Mononuclear cell (primary cell): Measurements from ENCODE around the gene CFAP206. TPM values are rescaled to one million over a fixed set of nuclear protein-coding genes. Genes with fewer than 3 reads are reported as not detected.

Source experiments
- H3K27me3 ChIP-seq: 2 replicates; pipeline ENCODE4 v1.6.0; 2011; ENCODE audit warnings: low read length, control low read depth; ENCODE audit not compliant: insufficient read depth
- H3K4me1 ChIP-seq: 2 replicates; pipeline ENCODE4 v1.5.1; 2011; ENCODE audit warnings: mild to moderate bottlenecking, low read length, control low read depth; ENCODE audit not compliant: insufficient read depth
- H3K4me3 ChIP-seq: 2 replicates; pipeline ENCODE4 v1.5.1; 2011; ENCODE audit warnings: mild to moderate bottlenecking, low read length, moderate library complexity
- H3K9me3 ChIP-seq: 2 replicates; pipeline ENCODE4 v1.5.1; 2011; ENCODE audit warnings: low read depth, mild to moderate bottlenecking, control low read depth, low read length
- total RNA-seq: library from RNA; depleted of rRNA; stranded (reverse); fragments of >200 nt; gene quantifications from one replicate; pipeline ENCODE4 v1.2.3, GENCODE V29; 2012

CFAP206 gene
- total RNA-seq, 1 donor = not detected

GRCh38 chr6:87396595-87397392, 11.0 kb upstream of the CFAP206 start:
- Histone ChIP-seq H3K9me3 (no peaks in the 10 kb centered on the region), H3K27me3 (no peaks in the 10 kb centered on the region), H3K4me1 (no peaks in the 10 kb centered on the region), H3K4me3 (no peak overlapping the region)

- no peak overlapping the region for H3K4me3 ChIP-seq
- no peaks in the 10 kb centered on the region for H3K4me1 ChIP-seq
Measured at GRCh38 chr6:87397656-87398055, 10.1 kb upstream of the CFAP206 start.

GRCh38 chr6:87401832-87402231, 5.9 kb upstream of the CFAP206 start:
- Histone ChIP-seq H3K9me3 (no peaks in the 10 kb centered on the region), H3K4me1 (no peaks in the 10 kb centered on the region), H3K27me3 (peaks cover 4% of the 10 kb centered on the region), H3K4me3 (no peak overlapping the region)

More at GRCh38 chr6:87397656-87398055, 10.1 kb upstream of the CFAP206 start:
- Histone ChIP-seq H3K9me3 (no peaks in the 10 kb centered on the region), H3K27me3 (no peaks in the 10 kb centered on the region)

- no peaks in the 10 kb centered on the region for H3K9me3 ChIP-seq
- peaks cover 10% of the 10 kb centered on the region for H3K27me3 ChIP-seq
- H3K4me3 ChIP-seq = peak overlapping the region; percentile 70
- peaks cover 12% of the 10 kb centered on the region for H3K4me1 ChIP-seq
Measured at GRCh38 chr6:87407561-87407900, 241 bp upstream of the CFAP206 start.

GRCh38 chr6:87408721-87409155, 966 bp downstream of the CFAP206 start:
- no peaks in the 10 kb centered on the region for H3K9me3 ChIP-seq
- peak overlapping the region; percentile 70 for H3K4me3 ChIP-seq
- H3K4me1 ChIP-seq = peaks cover 12% of the 10 kb centered on the region
- peaks cover 18% of the 10 kb centered on the region for H3K27me3 ChIP-seq

- no peaks in the 10 kb centered on the region for H3K9me3 ChIP-seq
- no peaks in the 10 kb centered on the region for H3K4me1 ChIP-seq
- no peak overlapping the region for H3K4me3 ChIP-seq
- H3K27me3 ChIP-seq = peaks cover 13% of the 10 kb centered on the region
Measured at GRCh38 chr6:87419266-87419665, 11.5 kb downstream of the CFAP206 start.

- peaks cover 13% of the 10 kb centered on the region for H3K27me3 ChIP-seq
- H3K4me3 ChIP-seq = no peak overlapping the region
- H3K9me3 ChIP-seq = no peaks in the 10 kb centered on the region
- no peaks in the 10 kb centered on the region for H3K4me1 ChIP-seq
Measured at GRCh38 chr6:87420360-87420759, 12.6 kb downstream of the CFAP206 start.

- H3K9me3 ChIP-seq = no peaks in the 10 kb centered on the region
- H3K4me3 ChIP-seq = no peak overlapping the region
- H3K27me3 ChIP-seq = peaks cover 3% of the 10 kb centered on the region
- H3K4me1 ChIP-seq = no peaks in the 10 kb centered on the region
Measured at GRCh38 chr6:87421576-87421975, 13.8 kb downstream of the CFAP206 start.

GRCh38 chr6:87426789-87427188, 19.0 kb downstream of the CFAP206 start:
- Histone ChIP-seq H3K9me3 (no peaks in the 10 kb centered on the region), H3K4me1 (no peaks in the 10 kb centered on the region), H3K27me3 (no peaks in the 10 kb centered on the region), H3K4me3 (no peak overlapping the region)

- Histone ChIP-seq H3K4me1 (no peaks in the 10 kb centered on the region), H3K9me3 (no peaks in the 10 kb centered on the region), H3K4me3 (no peak overlapping the region)
Measured at GRCh38 chr6:87430499-87430898, 22.7 kb downstream of the CFAP206 start.

GRCh38 chr6:87431263-87431662, 23.5 kb downstream of the CFAP206 start:
- Histone ChIP-seq H3K27me3 (peaks cover 2% of the 10 kb centered on the region), H3K4me3 (no peak overlapping the region), H3K4me1 (no peaks in the 10 kb centered on the region), H3K9me3 (no peaks in the 10 kb centered on the region)

More at GRCh38 chr6:87430499-87430898, 22.7 kb downstream of the CFAP206 start:
- H3K27me3 ChIP-seq = peaks cover 2% of the 10 kb centered on the region

- Histone ChIP-seq H3K27me3 (peaks cover 2% of the 10 kb centered on the region), H3K4me1 (no peaks in the 10 kb centered on the region), H3K9me3 (no peaks in the 10 kb centered on the region), H3K4me3 (no peak overlapping the region)
Measured at GRCh38 chr6:87436435-87436834, 28.7 kb downstream of the CFAP206 start.

GRCh38 chr6:87441711-87442110, 33.9 kb downstream of the CFAP206 start:
- Histone ChIP-seq H3K9me3 (no peaks in the 10 kb centered on the region), H3K4me3 (no peak overlapping the region), H3K4me1 (no peaks in the 10 kb centered on the region), H3K27me3 (peaks cover 15% of the 10 kb centered on the region)

- no peaks in the 10 kb centered on the region for H3K9me3 ChIP-seq
- H3K4me1 ChIP-seq = no peaks in the 10 kb centered on the region
- H3K27me3 ChIP-seq = peaks cover 18% of the 10 kb centered on the region
- H3K4me3 ChIP-seq = no peak overlapping the region
Measured at GRCh38 chr6:87444362-87444761, 36.6 kb downstream of the CFAP206 start.

- Histone ChIP-seq H3K4me1 (no peaks in the 10 kb centered on the region), H3K9me3 (no peaks in the 10 kb centered on the region), H3K27me3 (peaks cover 12% of the 10 kb centered on the region), H3K4me3 (no peak overlapping the region)
Measured at GRCh38 chr6:87465051-87465450, 57.3 kb downstream of the CFAP206 start.
